Activated T-helper 17 cell treated with anti-CD3 and anti-CD28 coated beads, Interleukin-2, amount 50 U/mL, for 72 hours (primary cell): Measurements from ENCODE around the gene RELL1. TPM values are rescaled to one million over a fixed set of nuclear protein-coding genes. Genes with fewer than 3 reads are reported as not detected.

Source experiments
- ATAC-seq: fragments of 150-1000 bp; cut with Tn5 transposase; replicated peaks from 2 replicates; pipeline ENCODE4 v1.10.0; 2021; ENCODE audit warnings: mild to moderate bottlenecking, moderate library complexity
- H3K27ac Mint-ChIP-seq: one replicate; pipeline ENCODE4 v1.8.0; 2022; ENCODE audit warnings: mixed read lengths
- H3K27me3 Mint-ChIP-seq: one replicate; pipeline ENCODE4 v1.8.0; 2022; ENCODE audit warnings: mixed read lengths
- H3K36me3 Mint-ChIP-seq: one replicate; pipeline ENCODE4 v1.8.0; 2022; ENCODE audit warnings: low read depth, mild to moderate bottlenecking, mixed read lengths
- H3K4me1 Mint-ChIP-seq: one replicate; pipeline ENCODE4 v1.8.0; 2022; ENCODE audit warnings: mixed read lengths
- H3K4me3 Mint-ChIP-seq: one replicate; pipeline ENCODE4 v1.8.0; 2022; ENCODE audit warnings: mild to moderate bottlenecking, mixed read lengths
- H3K9me3 Mint-ChIP-seq: one replicate; pipeline ENCODE4 v1.8.0; 2022; ENCODE audit warnings: mixed read lengths
- total RNA-seq, 2 donors: library from RNA; stranded (reverse); gene quantifications; one replicate each; pipeline ENCODE4 v1.2.3, GENCODE V29; 2022

The RELL1 gene
- total RNA-seq, 2 donors from 2014 or later, result 15.5 to 20.8 TPM

DNA sequence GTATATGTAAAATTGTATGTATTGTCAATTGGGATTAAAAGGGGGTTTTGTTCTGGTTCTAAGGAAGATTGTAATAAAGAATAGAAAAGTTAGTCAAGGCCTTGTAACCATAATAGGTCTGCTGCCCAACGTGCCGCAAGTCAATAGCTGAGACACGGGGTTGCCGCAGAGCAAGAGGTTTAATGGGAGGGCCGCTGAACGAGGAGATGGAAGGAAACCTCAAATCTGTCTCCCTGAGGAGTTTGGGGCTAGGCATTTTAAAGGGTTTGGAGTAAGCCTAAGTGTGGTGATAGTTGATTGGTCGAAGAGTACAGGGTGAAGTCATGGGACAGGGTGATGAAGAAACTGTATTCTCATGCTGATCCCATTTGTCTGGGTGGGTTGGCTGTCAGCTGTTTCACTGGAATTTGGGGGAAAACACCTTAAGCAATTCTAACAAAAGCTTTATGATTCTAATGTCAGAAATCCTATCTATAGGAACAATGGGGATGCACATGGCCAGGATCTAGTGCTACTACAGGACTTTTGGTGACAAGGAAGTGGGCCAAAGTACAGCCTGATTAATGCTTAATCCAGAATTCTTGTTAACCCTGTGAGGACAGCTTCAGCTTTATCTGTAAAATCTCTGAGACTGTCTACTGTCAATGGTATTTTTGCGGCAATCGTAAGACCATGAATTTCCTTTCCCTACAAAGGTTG, 86.9 kb downstream of the RELL1 start:
- Mint-ChIP-seq H3K27me3 (no peaks in the 10 kb centered on the region), H3K9me3 (no peaks in the 10 kb centered on the region), H3K4me1 (peaks cover 5% of the 10 kb centered on the region), H3K36me3 (no peaks in the 10 kb centered on the region), H3K27ac (no peak overlapping the region), H3K4me3 (no peak overlapping the region)
- no peak for ATAC-seq

DNA sequence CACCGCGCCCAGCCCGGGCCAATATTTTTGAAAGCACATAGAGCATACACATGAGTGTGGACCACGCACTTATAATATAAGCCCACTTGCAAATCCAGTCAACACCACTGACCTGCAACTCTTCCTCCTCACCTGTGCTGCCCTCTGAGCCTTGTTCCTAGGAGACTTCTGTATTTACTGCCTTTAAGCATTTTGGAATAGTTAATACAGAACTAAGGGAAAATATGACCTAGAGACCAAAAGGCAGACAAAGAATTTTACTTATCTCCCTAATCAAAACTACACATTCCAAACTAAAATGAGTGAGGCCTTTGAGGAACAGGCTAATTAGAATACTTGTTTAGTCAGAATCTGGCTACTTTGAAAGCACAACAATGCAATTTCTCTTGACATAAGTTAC, 89.1 kb downstream of the RELL1 start:
- H3K27ac Mint-ChIP-seq, result no peak overlapping the region
- no peaks in the 10 kb centered on the region for H3K4me1 Mint-ChIP-seq
- H3K4me3 Mint-ChIP-seq, result no peak overlapping the region
- no peaks in the 10 kb centered on the region for H3K9me3 Mint-ChIP-seq
- no peak for ATAC-seq
- no peaks in the 10 kb centered on the region for H3K36me3 Mint-ChIP-seq
- no peaks in the 10 kb centered on the region for H3K27me3 Mint-ChIP-seq

DNA sequence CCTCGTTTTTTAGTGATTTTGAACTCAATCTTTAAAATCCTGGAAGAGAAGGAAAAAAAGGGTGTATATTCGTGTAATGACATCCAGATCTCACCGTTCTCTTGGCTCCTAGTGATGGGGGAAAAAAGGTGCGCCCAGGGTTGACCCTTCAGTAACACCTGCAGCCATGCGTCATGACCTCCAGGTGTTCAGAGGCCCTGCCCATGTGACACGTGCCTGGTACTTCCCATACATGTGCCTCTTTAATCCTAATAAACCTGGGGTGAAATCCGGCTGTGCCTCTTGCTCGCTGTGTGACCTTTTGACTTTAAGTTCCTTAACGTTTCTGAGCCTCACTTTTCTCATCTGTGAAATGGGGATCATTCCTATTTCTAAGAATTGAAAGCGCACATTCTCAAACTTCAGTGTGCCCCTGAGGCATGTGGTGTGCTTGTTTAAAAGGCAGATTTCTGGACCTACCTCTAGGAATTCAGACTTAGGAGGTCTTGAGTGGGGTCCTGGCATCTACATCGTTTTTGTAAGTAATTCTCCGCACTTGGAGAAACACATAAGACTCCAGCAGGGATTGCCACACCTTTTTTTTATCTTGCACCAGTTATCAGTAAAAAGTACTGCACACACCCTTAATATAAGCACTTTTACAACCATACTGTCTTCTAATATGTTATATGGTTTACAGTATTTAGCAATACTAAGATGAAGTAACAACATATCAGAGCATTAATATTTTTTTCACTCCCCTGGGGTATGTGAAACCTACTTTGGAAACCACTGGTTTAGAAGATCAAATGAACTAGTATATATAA, 90.1 kb downstream of the RELL1 start:
- no peaks in the 10 kb centered on the region for H3K36me3 Mint-ChIP-seq
- H3K9me3 Mint-ChIP-seq, result no peaks in the 10 kb centered on the region
- no peak overlapping the region for H3K27ac Mint-ChIP-seq
- H3K27me3 Mint-ChIP-seq, result no peaks in the 10 kb centered on the region
- no peaks in the 10 kb centered on the region for H3K4me1 Mint-ChIP-seq
- ATAC-seq, result no peak
- H3K4me3 Mint-ChIP-seq, result no peak overlapping the region

GRCh38 chr4:37594099-37594498, 92.1 kb downstream of the RELL1 start:
- no peak for ATAC-seq
- peaks cover 3% of the 10 kb centered on the region for H3K4me1 Mint-ChIP-seq
- no peak overlapping the region for H3K27ac Mint-ChIP-seq
- no peak overlapping the region for H3K4me3 Mint-ChIP-seq
- no peaks in the 10 kb centered on the region for H3K27me3 Mint-ChIP-seq
- H3K9me3 Mint-ChIP-seq, result no peaks in the 10 kb centered on the region
- peaks cover 4% of the 10 kb centered on the region for H3K36me3 Mint-ChIP-seq

DNA sequence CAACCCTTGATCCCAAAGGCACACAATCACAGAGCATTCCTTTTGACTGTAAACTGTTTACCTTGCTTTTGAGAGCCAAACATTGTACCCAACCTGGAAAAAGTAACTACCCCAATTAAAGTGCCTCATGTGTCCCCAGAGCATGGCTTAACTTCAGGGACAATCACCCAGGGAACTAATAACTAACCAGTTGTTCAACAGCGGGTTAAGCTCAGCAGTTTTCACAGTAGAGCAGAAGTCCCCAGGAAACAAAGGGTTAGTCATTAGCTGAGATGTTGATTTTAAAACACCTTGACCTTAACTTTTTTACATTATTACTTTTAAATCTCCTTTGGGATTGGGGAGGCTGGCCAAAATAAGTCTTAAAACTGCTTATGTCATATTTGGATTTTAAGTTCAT, 94.8 kb downstream of the RELL1 start:
- Mint-ChIP-seq H3K27ac (no peak overlapping the region), H3K4me3 (no peak overlapping the region), H3K27me3 (no peaks in the 10 kb centered on the region), H3K4me1 (peaks cover 3% of the 10 kb centered on the region), H3K9me3 (no peaks in the 10 kb centered on the region), H3K36me3 (peaks cover 4% of the 10 kb centered on the region)
- ATAC-seq, result no peak

GRCh38 chr4:37590016-37590415, 96.2 kb downstream of the RELL1 start:
- no peak overlapping the region for H3K27ac Mint-ChIP-seq
- H3K4me3 Mint-ChIP-seq, result no peak overlapping the region
- peaks cover 4% of the 10 kb centered on the region for H3K36me3 Mint-ChIP-seq
- H3K9me3 Mint-ChIP-seq, result no peaks in the 10 kb centered on the region
- H3K4me1 Mint-ChIP-seq, result peaks cover 3% of the 10 kb centered on the region
- H3K27me3 Mint-ChIP-seq, result no peaks in the 10 kb centered on the region
- no peak for ATAC-seq

GRCh38 chr4:37588150-37588549, 98.0 kb downstream of the RELL1 start:
- Mint-ChIP-seq H3K4me3 (no peak overlapping the region), H3K27me3 (peaks cover 10% of the 10 kb centered on the region), H3K4me1 (peaks cover 8% of the 10 kb centered on the region), H3K9me3 (no peaks in the 10 kb centered on the region), H3K36me3 (peaks cover 4% of the 10 kb centered on the region), H3K27ac (no peak overlapping the region)
- no peak for ATAC-seq

- Mint-ChIP-seq H3K4me1 (peaks cover 8% of the 10 kb centered on the region), H3K27ac (no peak overlapping the region), H3K4me3 (no peak overlapping the region), H3K27me3 (peaks cover 14% of the 10 kb centered on the region), H3K9me3 (peaks cover 5% of the 10 kb centered on the region), H3K36me3 (peaks cover 4% of the 10 kb centered on the region)
- no peak for ATAC-seq
These were observed 100.0 kb downstream of the RELL1 start for GRCh38 chr4:37586194-37586593.

- H3K4me3 Mint-ChIP-seq, result no peak overlapping the region
- no peak overlapping the region for H3K27ac Mint-ChIP-seq
- ATAC-seq, result no peak
- peaks cover 17% of the 10 kb centered on the region for H3K27me3 Mint-ChIP-seq
- H3K36me3 Mint-ChIP-seq, result no peaks in the 10 kb centered on the region
- peaks cover 5% of the 10 kb centered on the region for H3K4me1 Mint-ChIP-seq
- H3K9me3 Mint-ChIP-seq, result peaks cover 13% of the 10 kb centered on the region
These were observed 101.6 kb downstream of the RELL1 start for GRCh38 chr4:37584493-37585060.

DNA sequence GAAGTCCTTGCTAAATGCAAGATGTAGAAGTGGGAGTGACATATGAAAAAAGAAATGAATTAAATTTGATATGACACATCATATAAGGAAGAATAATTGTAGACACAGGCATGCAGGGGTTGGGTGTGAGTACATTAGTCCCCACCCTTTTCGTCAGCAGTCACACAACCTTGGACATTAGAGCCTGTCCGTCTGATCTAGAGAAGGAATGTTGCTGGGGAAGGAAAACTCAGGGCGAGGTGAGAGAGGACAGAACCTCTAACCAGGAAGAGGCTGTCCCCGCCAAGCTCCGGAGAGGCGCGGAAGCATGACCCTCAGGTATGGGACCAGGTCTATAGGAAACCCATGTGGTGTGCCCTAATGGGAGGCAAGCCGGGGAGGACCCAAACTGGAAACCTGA, 102.1 kb downstream of the RELL1 start:
- Mint-ChIP-seq H3K4me1 (peaks cover 5% of the 10 kb centered on the region), H3K4me3 (no peak overlapping the region), H3K27ac (no peak overlapping the region), H3K9me3 (peaks cover 15% of the 10 kb centered on the region), H3K27me3 (peaks cover 17% of the 10 kb centered on the region), H3K36me3 (no peaks in the 10 kb centered on the region)
- no peak for ATAC-seq

- H3K9me3 Mint-ChIP-seq, result peaks cover 14% of the 10 kb centered on the region
- no peaks in the 10 kb centered on the region for H3K36me3 Mint-ChIP-seq
- H3K4me3 Mint-ChIP-seq, result no peak overlapping the region
- H3K27me3 Mint-ChIP-seq, result no peaks in the 10 kb centered on the region
- ATAC-seq, result no peak
- no peak overlapping the region for H3K27ac Mint-ChIP-seq
- H3K4me1 Mint-ChIP-seq, result no peaks in the 10 kb centered on the region
These were observed 112.6 kb downstream of the RELL1 start for GRCh38 chr4:37573566-37573965.

- Mint-ChIP-seq H3K27me3 (no peaks in the 10 kb centered on the region), H3K4me3 (no peak overlapping the region), H3K4me1 (no peaks in the 10 kb centered on the region), H3K27ac (no peak overlapping the region), H3K36me3 (no peaks in the 10 kb centered on the region), H3K9me3 (no peaks in the 10 kb centered on the region)
- ATAC-seq, result no peak
These were observed 117.7 kb downstream of the RELL1 start for GRCh38 chr4:37568489-37568888.

- Mint-ChIP-seq H3K4me1 (no peaks in the 10 kb centered on the region), H3K36me3 (no peaks in the 10 kb centered on the region), H3K27me3 (no peaks in the 10 kb centered on the region), H3K4me3 (no peak overlapping the region), H3K9me3 (no peaks in the 10 kb centered on the region), H3K27ac (no peak overlapping the region)
- no peak for ATAC-seq
These were observed 118.3 kb downstream of the RELL1 start for GRCh38 chr4:37567836-37568235.

- no peaks in the 10 kb centered on the region for H3K4me1 Mint-ChIP-seq
- no peak overlapping the region for H3K4me3 Mint-ChIP-seq
- H3K36me3 Mint-ChIP-seq, result no peaks in the 10 kb centered on the region
- no peak for ATAC-seq
- no peaks in the 10 kb centered on the region for H3K27me3 Mint-ChIP-seq
- no peak overlapping the region for H3K27ac Mint-ChIP-seq
- H3K9me3 Mint-ChIP-seq, result peaks cover 3% of the 10 kb centered on the region
These were observed 123.6 kb downstream of the RELL1 start for GRCh38 chr4:37562592-37562991.

GRCh38 chr4:37561803-37562207, 124.4 kb downstream of the RELL1 start:
- no peaks in the 10 kb centered on the region for H3K27me3 Mint-ChIP-seq
- no peak overlapping the region for H3K4me3 Mint-ChIP-seq
- H3K9me3 Mint-ChIP-seq, result peaks cover 3% of the 10 kb centered on the region
- ATAC-seq, result no peak
- H3K4me1 Mint-ChIP-seq, result no peaks in the 10 kb centered on the region
- no peak overlapping the region for H3K27ac Mint-ChIP-seq
- H3K36me3 Mint-ChIP-seq, result no peaks in the 10 kb centered on the region
